ENCODE data around the gene KPNB1. TPM values are rescaled to one million over a fixed set of nuclear protein-coding genes. Genes with fewer than 3 reads are reported as not detected.

The KPNB1 gene
- total RNA-seq, 2 experiments from 2014 or later = 475 to 488 TPM

DNA sequence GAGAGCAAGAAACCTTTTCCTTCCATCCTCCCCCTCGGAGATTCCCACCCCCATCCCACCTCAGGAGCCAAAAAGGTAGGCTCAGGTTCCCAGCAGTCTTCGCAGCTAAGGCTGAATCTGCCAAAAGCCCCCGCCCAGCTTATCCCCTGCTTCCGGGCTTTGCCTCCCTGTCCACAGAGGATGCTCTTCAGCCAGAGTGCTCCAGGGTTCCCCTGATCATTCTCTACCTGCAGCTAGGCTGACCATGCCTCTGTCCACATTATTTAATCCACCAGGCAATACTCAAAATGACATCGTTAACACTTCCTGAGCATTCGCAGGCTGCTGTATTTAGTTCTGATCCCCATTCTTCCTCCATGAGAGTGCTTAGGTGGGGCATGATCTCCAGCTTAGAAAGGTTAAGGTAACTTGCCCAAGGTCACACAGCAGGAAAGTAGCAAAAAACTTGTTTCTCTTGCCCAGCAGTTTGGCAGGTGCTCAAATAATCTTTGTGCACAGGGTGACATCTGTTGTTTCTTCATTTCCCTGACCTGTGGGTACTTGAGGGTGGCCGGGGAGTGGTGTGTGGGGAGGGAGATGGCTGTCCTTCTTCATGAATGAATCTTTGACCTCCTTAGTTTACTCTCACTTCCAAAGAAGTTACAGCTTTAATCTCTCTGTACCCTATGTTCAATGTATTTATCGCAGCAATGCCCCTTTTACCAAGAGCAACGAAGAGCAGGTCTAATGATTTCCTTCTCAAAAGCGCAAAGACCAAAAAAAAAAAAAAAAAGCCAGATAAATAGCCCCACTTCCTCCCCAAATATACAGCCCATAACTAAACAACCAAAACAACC lies 43.4 kb downstream of the KPNB1 start:
- Mint-ChIP-seq H3K4me1 (ENCODE audit: low read depth) (peaks cover 45% of the 10 kb centered on the region), H3K9me3 (no peaks in the 10 kb centered on the region), H3K27ac (peak overlapping the region; percentile 90), H3K4me3 (peak overlapping the region; percentile 83), H3K36me3 (peaks cover 1% of the 10 kb centered on the region), H3K27me3 (no peaks in the 10 kb centered on the region)
- ChIA-PET POLR2A (interaction anchor here (0.6 to 1.7 kb wide), 7 partner anchors 11 to 117 kb away, joined by 3 to 9 read pairs (median 4); partner anchors contain the start of gene TBX21), CTCF (interaction anchor here (0.7 to 1.2 kb wide), 7 partner anchors 28 to 600 kb away, joined by 3 to 5 read pairs (median 4); partner anchors contain the start of genes LRRC46, MRPL10 and TBX21)
- DNase-seq = peak; percentile 12
- intact Hi-C loops (cut with micrococcal nuclease) = no loop called here

DNA sequence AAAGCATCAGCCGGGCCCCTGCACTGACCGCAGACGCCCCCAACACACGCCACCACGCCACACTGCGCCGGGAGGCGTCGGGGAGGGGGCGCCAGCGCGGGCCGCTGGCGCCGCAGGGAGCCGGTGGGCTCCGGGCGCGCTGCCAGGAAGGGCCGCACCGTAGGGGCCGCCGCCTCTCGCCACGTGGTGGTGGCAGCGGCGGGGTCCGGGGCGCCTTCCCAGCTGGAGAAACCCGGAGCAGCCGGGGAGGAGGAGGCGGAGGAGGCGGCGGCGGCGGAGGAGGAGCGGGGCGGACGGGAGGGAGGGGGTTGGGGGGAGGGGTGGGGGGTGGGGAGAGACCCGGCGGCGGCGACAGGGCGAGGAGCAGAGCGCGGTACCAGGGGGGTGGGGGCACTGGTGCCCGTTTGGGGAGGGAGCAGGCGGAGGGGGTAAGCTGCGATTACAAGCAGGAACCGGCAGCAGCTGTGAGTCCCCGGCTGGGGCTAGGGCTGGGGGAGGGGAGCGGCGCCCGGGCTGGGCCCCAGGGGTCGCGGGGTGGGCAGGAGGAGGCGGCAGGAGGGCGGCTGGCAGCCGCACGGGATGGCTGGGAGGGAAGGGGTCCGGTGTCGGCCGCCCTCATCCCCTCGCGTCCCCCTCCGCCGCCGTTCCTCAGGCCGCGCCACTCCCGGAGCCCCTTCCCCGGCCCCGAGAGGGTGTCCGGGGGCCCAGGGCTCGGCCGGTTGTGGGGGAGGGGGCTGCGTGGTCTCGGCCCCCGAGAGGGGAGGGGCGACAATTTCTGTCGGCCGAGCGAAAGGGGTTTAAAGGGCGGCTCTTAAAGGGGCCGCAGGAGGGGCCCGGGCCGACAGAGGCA lies 44.2 kb downstream of the KPNB1 start, which contains the start of gene TBKBP1:
TSS of gene TBKBP1 (plus strand) at position 431 of the 850 bp plus-strand sequence. CDS start 1,952 bp downstream, outside the sequence.
- no peaks in the 10 kb centered on the region for H3K27me3 Mint-ChIP-seq
- CTCF ChIA-PET = interaction anchor here (0.7 to 1.7 kb wide), 5 partner anchors 24 to 601 kb away, joined by 3 to 6 read pairs (median 3); partner anchors contain the start of gene TBX21

DNA sequence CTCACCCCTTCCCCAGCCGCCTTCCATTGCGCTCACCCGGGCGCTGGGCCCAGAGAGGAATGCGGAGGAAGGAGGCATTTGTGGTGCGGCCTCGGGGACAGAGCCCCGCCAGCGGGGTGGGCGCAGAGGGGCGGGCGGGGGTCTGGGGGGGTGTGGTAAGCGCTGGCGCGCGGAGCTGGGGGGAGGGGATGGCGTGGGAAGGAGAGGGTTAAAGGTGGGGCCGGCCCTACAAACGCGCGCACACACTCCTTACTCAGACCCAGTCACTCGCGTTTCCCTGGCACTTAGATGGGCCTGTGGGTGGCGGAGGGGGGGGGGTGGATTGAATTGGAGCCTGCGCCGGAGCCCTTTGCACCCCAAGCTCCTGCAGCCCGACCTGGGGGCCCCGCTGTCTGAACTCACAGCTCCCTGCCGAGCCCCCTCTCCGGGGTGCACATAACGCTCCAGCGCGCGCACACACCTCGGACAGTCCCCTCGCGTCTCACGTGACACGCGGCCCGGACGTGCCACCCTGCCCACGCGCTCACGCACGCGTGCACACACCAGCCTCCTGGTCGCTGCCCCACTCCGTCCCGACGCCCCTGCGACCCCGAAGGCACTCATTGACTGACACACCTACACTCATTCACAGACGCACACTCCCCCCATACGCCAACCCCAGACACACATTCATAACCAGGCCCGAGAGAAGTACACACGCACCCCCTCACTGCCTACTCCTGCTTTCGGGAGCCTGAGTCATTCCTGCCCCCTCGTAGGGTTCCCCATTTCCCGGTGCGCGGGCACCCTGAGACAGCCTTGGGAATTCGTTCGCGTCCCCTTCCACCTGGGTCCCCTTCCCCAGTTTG lies 45.1 kb downstream of the KPNB1 start:
- Mint-ChIP-seq H3K4me3 (peak overlapping the region; percentile 70), H3K27ac (peak overlapping the region; percentile 77), H3K27me3 (no peaks in the 10 kb centered on the region), H3K4me1 (ENCODE audit: low read depth) (peaks cover 57% of the 10 kb centered on the region), H3K36me3 (peaks cover 7% of the 10 kb centered on the region), H3K9me3 (no peaks in the 10 kb centered on the region)
- DNase-seq = peak; percentile 68
- CTCF ChIA-PET = interaction anchor here (0.8 to 1.7 kb wide), 4 partner anchors 23 to 95 kb away, joined by 3 to 6 read pairs (median 3); partner anchors contain the start of gene TBX21
- intact Hi-C loops (cut with micrococcal nuclease) = loop anchor here (1.0 to 5.0 kb wide), 4 partner anchors 26 to 107 kb away; partner anchors contain the start of gene KPNB1
- POLR2A ChIA-PET = interaction anchor here (1.0 to 1.8 kb wide), 5 partner anchors 9 to 115 kb away, joined by 4 to 9 read pairs (median 4); partner anchors contain the start of gene TBX21

More for the DNA sequence above, 44.2 kb downstream of the KPNB1 start, which contains the start of gene TBKBP1:
- peak; percentile 63 for DNase-seq
- POLR2A ChIA-PET = interaction anchor here (0.7 to 1.8 kb wide), 7 partner anchors 10 to 116 kb away, joined by 3 to 9 read pairs (median 4); partner anchors contain the start of gene TBX21
- H3K4me3 Mint-ChIP-seq = peak within 1 kb of the TSS; percentile 83
- H3K9me3 Mint-ChIP-seq = no peaks in the 10 kb centered on the region
- H3K4me1 Mint-ChIP-seq (ENCODE audit: low read depth) = peaks cover 50% of the 10 kb centered on the region
- H3K27ac Mint-ChIP-seq = peak within 1 kb of the TSS; percentile 90
- peaks cover 4% of the 10 kb centered on the region for H3K36me3 Mint-ChIP-seq
- intact Hi-C loops (cut with micrococcal nuclease) = loop anchor here (1.0 to 2.0 kb wide), 2 partner anchors 27 to 45 kb away; partner anchors contain the start of gene KPNB1

DNA sequence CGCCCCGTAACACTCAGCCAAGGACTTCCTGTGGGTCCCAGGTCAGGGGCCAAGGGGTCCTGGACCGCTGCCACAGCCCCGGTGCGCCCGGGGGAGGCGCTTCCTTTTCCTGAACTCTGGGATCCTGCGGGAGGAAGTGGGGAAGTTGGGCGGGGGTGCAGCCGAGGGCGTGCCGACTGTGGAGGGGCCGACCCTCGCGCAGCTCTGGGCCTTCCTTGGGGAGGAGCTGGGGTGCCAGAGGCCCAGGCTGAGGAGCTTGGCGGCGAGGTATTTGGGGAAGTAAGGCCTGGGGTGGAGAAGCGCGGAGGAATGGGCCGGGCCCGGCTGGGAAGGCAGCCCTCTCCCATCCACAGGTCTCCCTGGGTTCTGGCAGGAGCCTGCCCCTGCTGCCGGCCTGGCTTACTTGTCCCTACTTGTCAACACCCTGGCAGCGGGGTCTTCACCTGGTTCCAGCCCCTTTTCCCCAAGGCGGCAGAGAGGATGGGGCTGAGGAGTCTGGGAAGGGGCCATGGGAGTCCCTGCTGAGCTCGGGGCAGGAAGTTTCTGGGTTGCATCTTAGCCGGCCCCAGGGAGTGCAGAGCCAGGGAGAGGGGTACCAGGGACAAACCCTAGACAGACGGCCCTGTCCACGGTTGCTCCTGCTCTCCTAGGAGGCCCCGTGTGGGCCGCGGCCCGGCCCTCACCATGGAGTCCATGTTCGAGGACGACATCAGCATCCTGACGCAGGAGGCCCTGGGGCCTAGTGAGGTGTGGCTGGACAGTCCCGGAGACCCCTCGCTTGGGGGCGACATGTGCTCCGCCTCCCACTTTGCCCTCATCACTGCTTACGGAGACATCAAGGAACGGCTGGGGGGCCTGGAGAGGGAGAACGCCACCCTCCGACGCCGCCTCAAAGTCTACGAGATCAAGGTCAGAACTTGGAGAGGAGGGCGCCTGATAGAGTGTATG lies 46.0 kb downstream of the KPNB1 start:
- POLR2A ChIA-PET = interaction anchor here (1.0 to 1.8 kb wide), 6 partner anchors 8 to 40 kb away, joined by 3 to 9 read pairs (median 5); partner anchors contain the start of gene TBX21
- CTCF ChIA-PET = interaction anchor here (1.7 to 6.8 kb wide), 4 partner anchors 11 to 40 kb away, joined by 6 to 175 read pairs (median 15); partner anchors contain the start of gene TBX21
- Mint-ChIP-seq H3K4me1 (ENCODE audit: low read depth) (peaks cover 54% of the 10 kb centered on the region), H3K36me3 (peaks cover 7% of the 10 kb centered on the region), H3K27ac (peak overlapping the region; percentile 77), H3K9me3 (no peaks in the 10 kb centered on the region), H3K27me3 (no peaks in the 10 kb centered on the region), H3K4me3 (peak overlapping the region; percentile 70)
- intact Hi-C loops (cut with micrococcal nuclease) = loop anchor here (2.0 to 5.0 kb wide), 3 partner anchors 33 to 107 kb away; partner anchors contain the start of gene KPNB1
- DNase-seq = no peak

DNA sequence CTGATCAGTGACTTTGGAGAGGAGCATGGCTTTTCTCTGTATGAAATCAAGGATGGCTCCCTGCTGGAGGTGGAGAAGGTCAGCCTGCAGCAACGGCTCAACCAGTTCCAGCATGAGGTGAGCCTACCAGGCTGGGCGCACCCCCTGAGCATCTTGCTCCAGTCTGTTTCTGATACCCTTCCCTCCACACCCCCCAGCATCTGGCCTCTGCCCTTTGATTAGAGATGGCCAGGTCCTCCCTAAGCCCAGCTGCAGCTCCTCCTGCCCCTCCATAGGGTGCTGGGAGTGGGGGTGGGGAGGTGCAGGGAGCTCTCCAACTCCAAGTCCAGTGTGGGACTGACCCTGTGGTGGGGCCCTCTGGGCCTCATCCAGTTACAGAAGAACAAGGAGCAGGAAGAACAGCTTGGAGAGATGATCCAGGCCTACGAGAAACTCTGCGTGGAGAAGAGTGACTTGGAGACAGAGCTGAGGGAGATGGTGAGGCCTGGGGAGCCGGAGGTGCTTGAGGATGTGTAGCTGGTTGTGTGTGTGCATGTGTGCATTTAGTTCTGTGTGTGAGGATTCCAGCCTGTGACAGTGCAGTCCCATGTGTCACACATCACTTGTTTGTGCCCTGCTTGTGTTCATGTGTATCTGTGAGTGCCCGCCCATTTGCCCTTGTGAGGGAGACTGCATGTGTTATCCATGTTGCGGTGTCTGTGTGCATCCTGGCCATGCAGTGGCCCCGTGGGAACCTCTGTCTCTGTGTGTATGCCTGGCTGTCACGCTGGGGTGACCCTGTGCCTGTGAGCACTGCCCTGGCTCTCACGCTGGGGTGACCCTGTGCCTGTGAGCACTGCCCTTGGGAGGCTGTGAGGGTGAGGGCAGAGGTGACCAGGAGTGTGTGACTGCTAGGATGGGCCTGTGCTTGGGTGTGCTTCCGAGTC lies 47.3 kb downstream of the KPNB1 start:
- Mint-ChIP-seq H3K36me3 (peaks cover 7% of the 10 kb centered on the region), H3K4me3 (peak overlapping the region; percentile 25), H3K9me3 (no peaks in the 10 kb centered on the region), H3K4me1 (ENCODE audit: low read depth) (peaks cover 58% of the 10 kb centered on the region), H3K27ac (peak overlapping the region; percentile 18), H3K27me3 (no peaks in the 10 kb centered on the region)
- intact Hi-C loops (cut with micrococcal nuclease) = loop anchor here (5.0 kb wide), 2 partner anchors 35 to 105 kb away; no protein-coding TSS in a partner anchor
- ChIA-PET POLR2A (interaction anchor here (0.7 to 1.8 kb wide), 5 partner anchors 9 to 43 kb away, joined by 3 to 7 read pairs (median 3); partner anchors contain the start of gene TBX21), CTCF (interaction anchor here (0.9 to 6.8 kb wide), 17 partner anchors 9 to 105 kb away, joined by 3 to 175 read pairs (median 7); partner anchors contain the start of gene TBX21)
- peak; percentile 11 for DNase-seq

DNA sequence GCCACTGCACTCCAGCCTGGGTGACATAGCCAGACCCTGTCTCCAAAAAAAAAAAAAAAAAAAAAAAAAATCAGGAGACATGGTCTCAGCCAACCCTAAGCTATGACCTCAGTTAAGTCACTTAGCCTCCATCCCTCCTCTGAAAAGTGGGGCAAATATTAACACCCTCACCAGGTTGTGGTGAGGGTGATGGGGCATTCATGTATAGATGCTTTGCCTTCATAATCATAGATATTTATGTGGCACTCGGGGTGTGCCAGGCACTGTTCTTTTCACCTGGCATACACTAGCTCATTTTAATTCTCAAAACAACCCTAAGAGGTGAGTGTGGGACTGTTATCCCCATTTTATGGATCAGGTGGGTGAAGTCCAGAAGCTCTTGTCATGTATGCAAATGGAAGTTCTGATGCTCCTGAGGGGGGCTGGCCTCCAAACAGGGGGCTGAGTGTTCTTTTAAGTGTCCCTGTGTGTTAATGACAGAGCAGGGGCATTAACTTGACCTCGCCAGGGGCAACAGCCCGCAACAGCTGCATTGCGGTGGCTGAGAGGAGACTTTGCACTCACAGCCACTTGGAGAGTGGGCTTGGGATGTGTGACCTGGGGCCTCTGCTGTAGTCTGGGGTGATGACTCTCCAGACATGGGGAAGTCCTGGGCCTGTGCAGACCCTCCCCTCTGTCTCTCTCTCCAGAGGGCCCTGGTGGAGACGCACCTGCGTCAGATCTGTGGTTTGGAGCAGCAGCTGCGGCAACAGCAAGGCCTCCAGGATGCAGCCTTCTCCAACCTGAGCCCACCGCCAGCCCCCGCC lies 48.4 kb downstream of the KPNB1 start:
- peaks cover 7% of the 10 kb centered on the region for H3K36me3 Mint-ChIP-seq
- CTCF ChIA-PET = interaction anchor here (0.6 to 6.8 kb wide), 21 partner anchors 9 to 104 kb away, joined by 3 to 175 read pairs (median 7); partner anchors contain the start of gene TBX21
- H3K4me1 Mint-ChIP-seq (ENCODE audit: low read depth) = peaks cover 56% of the 10 kb centered on the region
- H3K27ac Mint-ChIP-seq = peak overlapping the region; percentile 50
- no peaks in the 10 kb centered on the region for H3K27me3 Mint-ChIP-seq
- intact Hi-C loops (cut with micrococcal nuclease) = loop anchor here (5.0 kb wide), 2 partner anchors 36 to 104 kb away; no protein-coding TSS in a partner anchor
- DNase-seq = peak; percentile 6
- POLR2A ChIA-PET = interaction anchor here (1.1 to 11.0 kb wide), 3 partner anchors 8 to 44 kb away, joined by 3 to 111 read pairs (median 6); no protein-coding TSS in a partner anchor
- H3K9me3 Mint-ChIP-seq = no peaks in the 10 kb centered on the region
- no peak overlapping the region for H3K4me3 Mint-ChIP-seq

DNA sequence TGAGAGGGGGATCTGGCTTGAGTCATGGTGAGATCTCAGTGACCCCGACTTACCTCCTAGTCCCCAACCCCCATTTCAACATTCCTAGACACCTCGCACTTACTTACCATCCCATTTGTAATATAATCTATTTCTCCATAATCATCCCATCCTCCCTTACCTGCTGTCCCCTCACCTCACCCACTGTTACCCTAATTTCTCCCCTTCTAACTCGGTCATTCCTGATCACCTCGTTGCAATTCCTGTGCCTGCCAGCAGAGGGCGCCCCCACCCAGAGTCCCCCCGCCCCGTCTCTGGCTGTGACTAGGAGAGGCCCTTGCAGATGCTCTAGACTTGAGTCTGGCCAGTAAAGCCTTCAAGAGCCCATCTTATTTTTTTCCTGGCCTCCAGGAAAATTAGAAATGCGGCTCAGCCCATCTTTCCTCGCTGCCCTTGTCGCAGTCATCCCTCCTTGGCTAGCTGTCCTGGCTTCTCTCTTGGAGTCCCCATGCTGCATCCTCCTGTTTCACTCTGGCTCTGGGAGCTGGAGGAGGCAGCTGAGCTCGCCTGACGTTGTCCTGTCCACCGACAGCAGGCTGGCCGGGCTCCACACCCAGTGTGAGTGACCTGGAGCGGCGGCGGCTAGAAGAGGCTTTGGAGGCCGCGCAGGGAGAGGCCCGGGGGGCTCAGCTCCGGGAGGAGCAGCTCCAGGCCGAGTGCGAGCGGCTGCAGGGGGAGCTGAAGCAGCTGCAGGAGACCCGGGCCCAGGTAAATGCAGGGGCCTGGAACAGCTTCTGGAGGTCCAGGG lies 49.2 kb downstream of the KPNB1 start:
- Mint-ChIP-seq H3K36me3 (peaks cover 14% of the 10 kb centered on the region), H3K27ac (peak overlapping the region; percentile 65), H3K27me3 (no peaks in the 10 kb centered on the region), H3K9me3 (no peaks in the 10 kb centered on the region), H3K4me1 (ENCODE audit: low read depth) (peaks cover 60% of the 10 kb centered on the region), H3K4me3 (no peak overlapping the region)
- ChIA-PET CTCF (interaction anchor here (0.7 to 6.8 kb wide), 27 partner anchors 8 to 132 kb away, joined by 3 to 175 read pairs (median 7); partner anchors contain the start of genes KPNB1, LRRC46, MRPL10 and TBX21), POLR2A (interaction anchor here (0.5 to 11.0 kb wide), 8 partner anchors 18 to 47 kb away, joined by 3 to 111 read pairs (median 4); partner anchors contain the start of gene TBX21)
- intact Hi-C loops (cut with micrococcal nuclease) = loop anchor here (1.0 to 5.0 kb wide), 3 partner anchors 34 to 103 kb away; partner anchors contain the start of gene TBX21
- peak; percentile 92 for DNase-seq
